Pons (tissue), 1 donor: ENCODE data around the gene ANKRD9.
A peak's percentile ranks its signal among the peaks of the same experiment; 100 is the strongest.

Experiments
- DNase-seq: peaks from one replicate; pipeline ENCODE4 v3.0.0-alpha.2; 2016; ENCODE audit warnings: low spot score

Gene ANKRD9

DNA sequence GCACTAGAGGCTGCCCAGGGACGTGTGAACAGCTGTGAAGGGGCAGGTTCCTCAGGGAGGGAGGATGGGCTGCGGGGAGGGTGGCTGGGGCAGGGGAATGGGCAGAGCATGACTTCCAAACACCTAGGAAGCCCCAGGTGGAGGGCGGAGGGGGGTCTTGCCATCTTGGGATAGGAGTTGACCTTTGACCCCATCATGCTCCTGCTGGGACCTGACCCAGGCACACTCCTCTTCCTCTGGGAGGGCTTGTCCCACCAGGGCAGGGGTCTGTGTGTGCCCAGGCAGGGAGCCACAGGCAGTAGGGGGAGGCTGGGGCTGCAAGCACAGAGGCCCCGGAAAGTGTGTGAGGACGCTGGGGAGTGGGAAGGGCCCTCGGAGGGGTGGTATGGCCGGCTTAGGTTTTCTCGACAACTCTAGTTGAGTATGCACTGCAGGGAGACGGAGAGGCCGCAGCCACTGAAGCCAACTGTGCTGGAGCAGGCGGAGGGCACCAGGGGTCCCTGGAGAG lies 3.3 kb upstream of the ANKRD9 start:
- DNase-seq = no peak

- DNase-seq = no peak
These were observed 2.0 kb upstream of the ANKRD9 start for GRCh38 chr14:102511538-102511937.

- no peak for DNase-seq
These were observed 1.3 kb upstream of the ANKRD9 start for GRCh38 chr14:102510616-102511520.

DNA sequence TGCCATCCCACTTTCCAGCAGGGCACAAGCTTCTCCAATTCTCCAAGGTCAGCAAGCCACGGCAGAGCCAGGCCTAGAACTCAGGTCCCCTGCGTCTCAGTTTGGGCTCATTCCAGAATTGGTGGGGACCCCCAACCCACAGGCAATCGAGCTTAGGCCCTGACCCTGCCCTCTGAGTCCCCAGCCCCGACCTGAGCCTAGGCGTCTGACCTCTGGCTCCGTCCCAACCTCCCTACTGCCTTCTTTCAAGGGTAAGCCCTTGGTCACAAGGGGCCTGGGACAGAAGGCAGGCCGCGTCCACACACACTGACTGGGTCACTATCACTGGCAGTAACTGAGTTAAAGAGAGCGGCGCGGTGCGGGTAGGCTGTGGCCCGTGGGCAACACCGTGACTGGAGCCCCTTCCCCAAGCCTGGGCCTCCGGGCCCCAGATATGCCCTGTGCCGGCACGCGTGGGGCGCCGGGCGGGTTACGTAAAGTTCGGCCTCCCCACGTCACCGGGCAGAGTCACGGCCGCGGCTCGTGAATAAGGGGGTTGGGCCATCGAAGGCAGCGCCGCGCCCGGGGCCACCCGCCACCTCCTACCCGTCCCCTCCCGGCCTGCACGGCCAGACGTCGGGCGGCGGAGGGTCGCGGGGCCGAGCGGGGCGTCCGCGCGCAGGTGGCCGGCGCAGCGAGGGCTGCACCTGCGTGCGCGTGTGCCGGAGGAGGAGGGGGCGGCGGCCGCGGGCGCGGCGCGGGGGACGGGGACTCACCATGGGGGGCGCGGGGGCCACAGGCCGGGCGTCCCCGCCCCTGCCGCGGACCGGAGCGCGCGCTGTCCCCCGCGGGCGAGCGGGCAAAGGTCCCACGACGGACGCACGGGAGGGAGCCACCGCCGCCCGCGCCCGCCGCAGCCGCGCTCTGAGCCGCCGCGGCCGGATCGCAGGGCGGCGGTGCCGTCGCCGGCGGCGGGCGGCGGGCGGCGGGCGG lies 516 bp downstream of the ANKRD9 start:
- no peak for DNase-seq

- DNase-seq = no peak
These were observed 1.2 kb downstream of the ANKRD9 start for GRCh38 chr14:102508410-102508773.

DNA sequence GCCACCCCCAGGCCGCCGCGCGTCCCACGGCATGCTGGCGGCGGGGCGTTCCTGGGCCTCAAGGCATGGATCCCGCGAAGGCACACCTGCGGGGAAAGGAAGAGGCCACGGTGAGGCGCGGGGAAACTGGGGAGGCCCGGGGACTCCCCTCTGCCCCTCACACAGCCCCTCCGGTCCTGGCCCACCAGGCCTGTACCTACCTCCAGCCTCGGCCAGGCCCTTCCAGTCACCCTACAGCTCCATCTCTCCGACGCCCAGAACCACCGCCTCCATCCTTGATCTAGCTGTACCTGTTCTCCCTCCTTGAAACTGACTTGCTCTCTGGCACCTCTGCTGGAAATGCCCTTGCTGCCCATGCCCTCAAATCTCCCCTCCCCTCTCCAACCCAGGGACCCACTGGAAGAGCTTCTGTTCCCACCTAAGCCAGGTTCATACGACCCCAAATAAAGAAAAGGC lies 1.7 kb downstream of the ANKRD9 start:
- DNase-seq = no peak

- DNase-seq = no peak
These were observed 2.3 kb downstream of the ANKRD9 start for GRCh38 chr14:102507081-102507856.

DNA sequence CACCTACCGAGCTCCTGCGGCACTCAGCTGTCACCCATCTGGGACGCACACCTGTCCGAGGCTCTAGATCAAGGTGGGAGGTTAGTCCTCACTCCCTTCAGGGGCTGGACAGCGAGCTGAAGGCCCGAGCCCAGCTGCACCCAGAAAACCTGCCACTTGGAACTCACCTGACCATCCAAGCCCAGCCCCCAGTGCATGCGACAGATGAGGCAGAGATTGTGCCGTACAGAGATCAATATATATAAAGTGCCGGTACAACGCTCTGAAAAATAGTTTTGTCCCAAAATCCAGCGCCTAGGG lies 3.0 kb downstream of the ANKRD9 start:
- no peak for DNase-seq

DNA sequence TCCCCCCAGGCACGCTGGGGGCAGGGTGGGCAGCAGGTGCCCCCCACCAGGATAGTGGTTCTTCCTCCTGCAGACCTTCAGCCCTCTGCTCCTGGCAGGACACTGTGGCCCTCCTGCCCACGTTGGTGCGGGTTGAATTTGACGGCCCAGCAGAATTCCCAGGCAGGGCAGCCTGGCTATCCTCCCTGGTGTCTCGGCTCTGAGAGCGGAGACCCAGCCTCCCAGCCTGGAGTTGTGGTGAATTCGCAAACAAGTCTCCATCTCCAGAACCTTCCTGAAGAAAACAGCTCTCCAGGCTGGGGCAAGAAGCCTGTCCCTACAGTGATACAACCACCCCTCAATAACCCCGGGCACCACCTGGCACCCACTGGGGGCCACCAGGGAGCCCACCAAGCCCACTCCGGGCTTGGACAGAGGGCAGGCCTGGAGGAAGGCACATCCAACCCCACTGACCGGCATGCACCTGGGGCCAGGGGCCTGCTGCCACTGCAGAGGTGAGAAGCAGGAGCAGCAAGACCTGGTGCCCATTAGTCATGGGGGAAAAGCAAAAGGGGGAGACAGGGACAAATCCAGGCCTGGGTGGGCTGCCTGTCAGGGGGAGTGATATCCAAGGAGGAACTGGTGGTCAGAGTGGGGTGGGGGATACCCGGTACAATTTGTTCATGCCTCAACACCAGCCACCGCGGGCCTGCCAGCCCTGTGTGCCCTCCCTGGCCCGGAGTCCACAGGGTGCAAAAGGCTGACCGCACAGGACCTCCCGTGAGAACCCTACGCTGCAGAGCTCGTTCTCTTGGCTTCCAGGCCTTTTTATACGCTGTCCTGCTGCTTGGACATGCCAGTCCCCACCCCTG lies 3.6 kb downstream of the ANKRD9 start:
- no peak for DNase-seq

- no peak for DNase-seq
These were observed 4.5 kb downstream of the ANKRD9 start for GRCh38 chr14:102505000-102505619.

DNA sequence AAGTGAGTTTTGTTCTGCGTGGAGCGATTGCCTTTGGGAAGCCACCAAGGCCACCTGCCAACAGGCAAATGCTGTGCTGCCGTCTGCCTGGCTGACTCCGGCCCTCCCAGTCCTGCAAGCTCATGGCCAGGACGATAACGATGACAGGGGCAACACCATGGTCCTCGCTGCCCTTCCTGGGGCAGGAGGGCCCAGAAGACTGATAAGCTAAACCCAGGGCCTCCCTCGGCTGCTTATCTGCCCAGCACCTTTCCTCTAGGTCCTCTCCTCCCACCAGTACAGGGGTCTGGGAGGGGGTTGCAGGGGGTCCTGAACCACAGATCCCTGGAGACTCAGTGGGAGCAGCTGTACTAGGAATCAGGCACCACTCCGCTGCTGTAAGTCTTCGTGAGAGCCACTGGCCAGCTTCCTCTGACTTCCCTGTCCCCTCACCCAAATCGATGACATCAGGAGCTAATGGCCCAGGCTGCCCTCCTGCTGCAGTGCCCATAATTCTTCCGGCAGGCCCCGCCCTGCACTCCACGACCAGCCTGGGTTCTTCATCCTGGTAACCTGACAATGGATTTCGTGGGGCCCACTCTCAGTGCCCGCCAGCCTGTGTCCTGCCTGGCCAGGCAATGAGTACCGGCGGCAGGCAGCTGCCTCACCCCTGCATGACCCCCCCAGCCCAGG lies 5.1 kb downstream of the ANKRD9 start:
- DNase-seq = no peak

DNA sequence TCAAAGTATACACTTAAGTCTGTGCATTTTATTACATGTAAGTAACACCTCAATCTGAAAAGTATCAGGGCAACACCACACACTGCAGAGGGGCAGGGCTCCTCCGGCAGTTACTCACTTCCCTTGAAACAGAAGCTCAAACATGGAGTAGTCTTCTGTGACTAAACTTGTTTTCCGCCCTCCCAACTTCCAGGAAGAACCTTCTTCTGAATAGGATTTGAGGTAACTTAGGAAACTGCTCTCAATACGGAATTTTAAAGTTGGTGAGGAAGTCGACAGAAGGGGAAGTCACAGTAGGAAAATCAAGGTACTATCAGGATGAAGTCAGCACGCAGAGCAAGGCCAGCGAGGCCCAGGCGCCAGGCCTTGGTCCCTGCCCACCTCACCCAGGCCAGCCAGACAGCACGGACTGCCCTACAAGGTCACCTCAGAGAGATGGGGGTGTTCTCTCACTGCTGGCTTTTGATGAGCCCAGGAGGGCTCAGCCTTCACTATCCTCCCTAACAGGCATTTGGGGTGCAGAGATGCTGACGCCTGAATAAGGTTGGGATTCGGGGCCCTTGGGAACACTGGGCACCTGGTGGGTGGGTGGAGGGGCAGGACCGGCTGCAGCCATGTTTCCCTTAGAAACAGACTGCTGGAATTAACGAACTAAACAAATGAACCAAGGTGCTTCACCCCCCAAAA lies 5.8 kb downstream of the ANKRD9 start:
- no peak for DNase-seq

- no peak for DNase-seq
These were observed 7.0 kb downstream of the ANKRD9 start for GRCh38 chr14:102502571-102502970.

GRCh38 chr14:102501751-102502315 lies 7.7 kb downstream of the ANKRD9 start:
- no peak for DNase-seq

DNA sequence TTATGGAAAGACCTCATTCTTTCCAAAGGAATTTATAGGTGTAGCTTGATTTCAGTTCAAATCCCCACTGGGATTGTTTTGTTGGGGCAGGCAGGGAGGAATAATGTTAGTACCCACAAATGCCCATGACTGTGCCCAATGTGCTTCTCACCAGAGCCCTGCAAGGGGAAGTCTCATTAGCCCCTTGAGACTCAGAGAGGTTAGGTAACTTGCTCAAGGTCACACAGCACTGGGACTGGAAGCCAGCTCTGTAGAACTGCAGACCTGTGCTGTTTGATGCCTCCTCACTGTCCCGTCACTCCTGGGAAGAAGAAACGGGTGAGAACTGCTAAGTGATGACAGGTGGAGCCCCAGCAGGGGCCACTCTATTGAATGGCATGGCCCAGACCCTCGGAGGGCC lies 8.9 kb downstream of the ANKRD9 start:
- no peak for DNase-seq

- peak; percentile 43 for DNase-seq
These were observed 9.4 kb downstream of the ANKRD9 start for GRCh38 chr14:102500158-102500662.

- no peak for DNase-seq
These were observed 10.0 kb downstream of the ANKRD9 start for GRCh38 chr14:102499401-102500157.

GRCh38 chr14:102498678-102499265 lies 10.8 kb downstream of the ANKRD9 start:
- no peak for DNase-seq
